ENCODE data around the gene MLH1.

DNA sequence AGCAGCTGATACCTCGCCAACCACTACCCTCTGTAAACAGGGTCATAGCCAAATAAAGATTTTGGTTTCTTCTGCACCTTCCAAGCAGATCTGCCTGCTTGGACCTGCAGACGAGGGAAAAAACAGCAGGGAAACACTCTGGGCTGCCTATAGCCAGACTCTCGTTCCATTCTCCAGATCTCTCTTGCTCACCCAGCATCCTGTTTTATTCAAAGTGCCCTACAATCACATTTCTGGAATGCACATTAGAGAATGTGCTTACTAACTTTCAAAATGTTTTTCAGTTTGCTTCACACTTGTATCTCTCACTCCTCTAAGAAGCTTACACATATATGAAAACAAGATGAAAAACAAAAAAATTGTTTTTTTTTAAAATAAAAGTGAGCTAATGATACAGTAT, 71.4 kb downstream of the MLH1 start:
- TF ChIP-seq CTCF (IDR thresholded peaks at IDR 0.05) (no peak), POLR2A (IDR thresholded peaks at IDR 0.05) (no peak)

All from heart left ventricle (tissue), 13 donors.